Esophagus (tissue), 2 donors: Measurements from ENCODE around the gene SEC61A2. TPM values are rescaled to one million over a fixed set of nuclear protein-coding genes. Genes with fewer than 3 reads are reported as not detected.

Experiments used
- H3K27ac ChIP-seq, 2 donors: one replicate each; pipeline ENCODE4 v1.5.1; 2013; ENCODE audit warnings: low read depth in 2 of 2, mild to moderate bottlenecking in 2 of 2, inconsistent platforms in 1 of 2, low read length in 1 of 2, moderate library complexity in 1 of 2
- H3K27me3 ChIP-seq, 2 donors: one replicate each; pipeline ENCODE4 v1.6.1; 2013; ENCODE audit warnings: low read length in 2 of 2, control low read depth in 1 of 2, mild to moderate bottlenecking in 1 of 2; ENCODE audit not compliant: insufficient read depth in 2 of 2, control insufficient read depth in 1 of 2
- H3K36me3 ChIP-seq, 2 donors: one replicate each; pipeline ENCODE4 v1.6.1; 2013; ENCODE audit warnings: low read length in 1 of 2; ENCODE audit not compliant: control insufficient read depth in 2 of 2, insufficient read depth in 2 of 2
- H3K4me1 ChIP-seq, 2 donors: one replicate each; pipeline ENCODE4 v1.6.1; 2013; ENCODE audit warnings: low read length in 1 of 2; ENCODE audit not compliant: control insufficient read depth in 2 of 2, insufficient read depth in 2 of 2
- H3K4me3 ChIP-seq, 2 donors: one replicate each; pipeline ENCODE4 v1.5.1; 2013; ENCODE audit warnings: low read length in 2 of 2, mild to moderate bottlenecking in 2 of 2, low read depth in 1 of 2, moderate library complexity in 1 of 2
- H3K9me3 ChIP-seq, 2 donors: one replicate each; pipeline ENCODE4 v1.6.1; 2013; ENCODE audit warnings: mild to moderate bottlenecking in 2 of 2, low read depth in 1 of 2, low read length in 1 of 2, moderate library complexity in 1 of 2; ENCODE audit not compliant: control insufficient read depth in 2 of 2, insufficient read depth in 1 of 2
- WGBS, 2 donors: extraction: QIAGEN DNeasy Blood & Tissue Kit; methylation state at CpG; one replicate each; pipeline ENCODE4 v1.1.7; 2013; 5-methylcytosine and 5-hydroxymethylcytosine counted together
- polyA plus RNA-seq, 2 donors: library from polyadenylated mRNA; stranded (reverse); fragments of 200-250 nt; gene quantifications; one replicate each; pipeline ENCODE4 v1.2.3, GENCODE V29; 2013
- donor health status: healthy with polysubstance abuse.
- donor health status: Bipolar disorder and iron deficiency.

SEC61A2 gene
- polyA plus RNA-seq, 2 donors: 2.7 TPM

DNA sequence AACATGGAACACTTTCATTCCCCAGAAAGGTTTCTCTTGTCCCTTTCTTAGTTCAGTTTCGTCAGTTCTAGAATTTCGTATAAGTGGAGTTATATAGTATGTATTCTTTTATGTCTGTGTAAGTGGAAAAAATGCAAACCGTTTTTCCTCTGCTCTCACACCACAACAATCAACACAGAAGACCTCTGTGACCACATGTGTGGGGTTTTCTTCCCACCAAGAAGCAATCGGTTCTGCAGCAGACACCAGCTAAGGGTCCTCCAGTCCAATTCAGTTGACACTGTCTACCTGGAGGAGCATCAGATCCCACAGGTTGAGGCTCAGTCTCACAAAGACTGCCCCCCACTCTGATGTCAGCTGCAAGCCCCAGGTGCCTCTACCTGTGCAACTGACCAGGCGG lies 72.7 kb downstream of the SEC61A2 start:
- peaks cover 2 to 11% of the 10 kb centered on the region in 2 donors for H3K36me3 ChIP-seq
- 80% methylated on average over 5 of the region's 5 CpGs for WGBS, 2 donors

DNA sequence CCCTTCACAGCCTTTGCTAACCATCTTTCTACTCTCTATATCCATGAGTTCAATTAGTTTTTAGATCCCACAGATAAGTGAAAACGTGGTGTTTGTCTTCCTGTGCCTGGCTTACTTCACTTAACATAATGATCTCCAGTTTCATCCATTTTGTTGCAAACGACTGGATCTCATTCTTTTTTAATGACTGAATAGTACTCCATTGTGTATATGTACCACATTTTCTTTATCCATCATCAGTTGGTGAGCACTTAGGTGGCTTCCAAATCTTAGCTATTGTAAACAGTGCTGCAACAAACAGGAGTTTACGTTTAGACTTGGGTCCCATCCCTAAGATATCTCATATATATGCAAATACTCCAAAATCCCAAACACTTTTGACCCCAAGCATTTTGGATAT lies 75.6 kb downstream of the SEC61A2 start:
- H3K27me3 ChIP-seq: no peaks in the 10 kb centered on the region
- no peaks in the 10 kb centered on the region for H3K4me1 ChIP-seq
- WGBS, 2 donors: 88 to 93% methylated on average over 3 of the region's 3 CpGs
- peaks cover 4 to 11% of the 10 kb centered on the region in 2 donors for H3K36me3 ChIP-seq
- no peaks in the 10 kb centered on the region for H3K9me3 ChIP-seq
- H3K27ac ChIP-seq: no peak overlapping the region
- H3K4me3 ChIP-seq: no peak overlapping the region

More for the DNA sequence above, 72.7 kb downstream of the SEC61A2 start:
- H3K4me1 ChIP-seq: no peaks in the 10 kb centered on the region
- no peak overlapping the region for H3K4me3 ChIP-seq
- no peaks in the 10 kb centered on the region for H3K9me3 ChIP-seq
- H3K27ac ChIP-seq: no peak overlapping the region
- H3K27me3 ChIP-seq: no peaks in the 10 kb centered on the region

DNA sequence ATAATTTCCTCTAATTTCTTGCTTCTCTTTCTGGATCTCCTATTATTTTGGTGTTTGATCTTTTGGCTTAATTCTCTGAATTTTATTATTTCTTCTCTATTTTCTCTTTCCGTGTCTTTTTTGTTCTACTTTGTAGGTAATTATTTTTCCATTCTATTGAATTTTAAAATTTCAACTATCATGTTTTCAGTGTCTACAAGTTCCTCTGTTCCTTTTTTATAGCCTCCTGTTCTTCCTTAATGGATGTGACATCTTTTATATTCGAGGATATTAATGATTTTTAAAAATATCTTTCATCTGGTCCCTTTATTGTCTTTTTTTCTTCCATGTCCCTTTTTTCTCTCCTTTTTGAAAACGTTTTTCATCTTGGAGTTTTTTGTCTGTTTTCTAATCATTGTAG lies 77.6 kb downstream of the SEC61A2 start:
- no peaks in the 10 kb centered on the region for H3K9me3 ChIP-seq
- H3K4me3 ChIP-seq: no peak overlapping the region
- no peaks in the 10 kb centered on the region for H3K27me3 ChIP-seq
- no peak overlapping the region for H3K27ac ChIP-seq
- no peaks in the 10 kb centered on the region for H3K4me1 ChIP-seq
- peaks cover 4 to 7% of the 10 kb centered on the region in 2 donors for H3K36me3 ChIP-seq
- 79 to 86% methylated on average over 3 of the region's 3 CpGs for WGBS, 2 donors

DNA sequence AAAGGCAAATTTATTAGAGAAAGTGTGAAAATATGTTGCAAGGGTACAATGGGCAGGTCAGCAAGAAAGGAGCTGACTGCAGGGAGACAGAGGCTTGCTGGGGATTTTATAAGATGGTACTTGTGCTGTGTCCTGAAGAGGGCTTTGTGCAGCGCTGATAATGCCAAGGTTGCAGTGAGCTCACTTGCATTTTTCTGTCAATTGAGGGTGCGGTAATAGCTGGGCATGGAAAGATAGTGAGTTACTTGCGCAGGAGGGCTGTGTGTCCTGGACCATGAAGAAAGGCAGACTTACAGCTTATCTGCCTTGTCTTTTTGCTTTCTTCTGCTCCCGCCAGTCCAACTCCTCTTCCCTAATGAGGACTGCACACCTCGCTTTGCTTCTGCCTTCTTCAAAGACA lies 79.0 kb downstream of the SEC61A2 start:
- Histone ChIP-seq H3K27ac (no peak overlapping the region), H3K36me3 (peaks cover 2 to 3% of the 10 kb centered on the region in 2 donors), H3K4me3 (no peak overlapping the region), H3K4me1 (no peaks in the 10 kb centered on the region), H3K9me3 (no peaks in the 10 kb centered on the region), H3K27me3 (no peaks in the 10 kb centered on the region)
- WGBS, 2 donors: 97 to 98% methylated on average over 5 of the region's 5 CpGs

DNA sequence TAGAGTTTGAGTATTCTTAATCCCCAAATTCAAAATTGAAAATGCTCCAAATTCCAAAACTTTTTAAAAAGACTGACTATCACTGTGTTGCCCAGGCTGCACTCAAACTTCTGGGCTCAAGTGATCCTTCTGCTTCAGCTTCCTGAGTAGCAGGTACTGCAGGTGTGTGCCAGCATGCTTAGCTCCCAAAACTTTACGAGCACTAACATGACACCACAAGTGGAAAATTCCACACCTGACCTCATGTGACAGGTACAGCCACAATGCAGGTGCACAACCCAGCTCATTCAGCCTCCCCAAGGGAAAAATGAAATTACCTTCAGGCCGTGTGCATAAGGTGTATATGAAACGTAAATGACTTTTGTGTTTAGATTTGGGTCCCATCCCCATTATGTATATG lies 83.0 kb downstream of the SEC61A2 start:
- H3K4me3 ChIP-seq: no peak overlapping the region
- peak overlapping the region in 1 of 2 donors; percentile 4 for H3K27ac ChIP-seq
- no peaks in the 10 kb centered on the region for H3K9me3 ChIP-seq
- no peaks in the 10 kb centered on the region for H3K27me3 ChIP-seq
- H3K4me1 ChIP-seq: no peaks in the 10 kb centered on the region
- peaks cover 2 to 5% of the 10 kb centered on the region in 2 donors for H3K36me3 ChIP-seq
- WGBS, 2 donors: 57 to 78% methylated on average over 3 of the region's 3 CpGs

DNA sequence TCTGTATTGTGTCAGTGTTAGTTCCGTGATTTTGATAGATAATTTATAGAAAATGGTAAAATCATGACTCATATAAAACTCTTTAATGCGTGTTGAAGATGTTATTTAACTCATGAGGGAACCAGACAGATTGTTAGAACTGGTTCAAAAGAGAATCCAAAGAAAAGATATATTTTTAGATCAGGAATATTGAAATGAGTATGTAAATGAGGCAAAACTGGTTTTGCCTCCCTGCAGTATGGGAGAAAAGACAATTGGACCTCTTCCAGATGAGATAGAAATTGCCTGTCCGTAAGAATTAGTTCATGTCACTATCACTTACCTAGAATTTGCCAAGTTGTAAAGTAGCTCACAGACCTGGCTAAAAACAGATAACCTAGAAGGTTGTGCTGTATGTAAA lies 84.1 kb downstream of the SEC61A2 start:
- Histone ChIP-seq H3K27ac (no peak overlapping the region), H3K4me3 (no peak overlapping the region), H3K4me1 (no peaks in the 10 kb centered on the region), H3K36me3 (peaks cover 5 to 8% of the 10 kb centered on the region in 2 donors), H3K27me3 (no peaks in the 10 kb centered on the region), H3K9me3 (no peaks in the 10 kb centered on the region)
- 49 to 57% methylated on average over 3 of the region's 3 CpGs for WGBS, 2 donors

DNA sequence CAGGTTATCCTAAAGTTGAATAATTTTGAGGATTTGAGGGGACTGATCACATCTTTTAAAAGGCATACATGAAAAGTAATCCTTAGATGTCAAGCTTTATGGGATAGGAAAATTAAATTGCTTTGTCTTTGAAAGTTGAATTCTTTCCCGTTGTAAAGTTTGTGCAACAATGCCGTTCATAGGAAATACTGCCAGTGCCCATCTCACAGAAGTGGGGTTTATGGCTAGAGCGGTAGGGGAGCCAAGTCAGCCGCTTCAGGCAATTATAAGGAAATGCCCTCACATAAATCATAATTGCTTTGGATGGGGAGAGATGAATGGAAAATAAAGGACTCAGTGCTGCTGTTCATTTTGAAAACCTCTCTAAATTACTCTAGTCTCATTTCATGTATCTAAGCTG lies 84.6 kb downstream of the SEC61A2 start:
- Histone ChIP-seq H3K4me1 (no peaks in the 10 kb centered on the region), H3K27me3 (no peaks in the 10 kb centered on the region), H3K9me3 (no peaks in the 10 kb centered on the region), H3K36me3 (peaks cover 8 to 9% of the 10 kb centered on the region in 2 donors), H3K4me3 (no peak overlapping the region), H3K27ac (no peak overlapping the region)
- 54 to 56% methylated on average over 4 of the region's 4 CpGs for WGBS, 2 donors

DNA sequence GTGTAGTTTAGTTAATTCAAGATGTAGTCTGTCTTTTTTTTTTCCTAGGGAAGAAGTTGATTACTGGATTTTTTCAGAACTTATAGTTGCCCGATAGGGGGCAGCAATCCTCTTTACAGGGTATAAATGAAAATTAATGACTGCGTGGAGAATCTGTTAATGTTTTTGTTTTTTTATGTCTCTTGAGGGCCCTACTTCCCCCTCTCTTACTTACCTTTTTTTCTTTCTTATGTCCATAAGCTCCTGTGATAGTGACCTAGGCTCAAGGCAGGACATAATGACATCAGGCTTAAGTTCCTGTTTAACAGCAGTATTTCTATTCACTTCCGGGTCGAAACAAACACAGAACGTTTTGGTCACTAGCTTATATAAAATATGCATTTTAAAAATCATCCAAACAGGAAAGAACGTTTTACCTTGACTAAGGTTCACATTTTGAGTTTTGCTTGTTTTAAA lies 85.3 kb downstream of the SEC61A2 start:
- Histone ChIP-seq H3K27ac (peak overlapping the region in 1 of 2 donors; percentile 36), H3K36me3 (peaks cover 7 to 8% of the 10 kb centered on the region in 2 donors), H3K9me3 (no peaks in the 10 kb centered on the region), H3K4me3 (no peak overlapping the region), H3K27me3 (no peaks in the 10 kb centered on the region), H3K4me1 (no peaks in the 10 kb centered on the region)
- 23 to 26% methylated on average over 6 of the region's 6 CpGs for WGBS, 2 donors

Other genes with a start within 250 kb of the SEC61A2 start
- 1 to 10 TPM; 7.7 to 9.3 TPM for gene UPF2, start 86.9 kb upstream of the SEC61A2 start, polyA plus RNA-seq
- gene DHTKD1, start 60.7 kb upstream of the SEC61A2 start, polyA plus RNA-seq: 1 to 10 TPM; 6.3 to 6.6 TPM
- 10 to 100 TPM; 26.8 to 49.2 TPM for gene NUDT5, start 66.2 kb downstream of the SEC61A2 start, polyA plus RNA-seq
- 10 to 100 TPM; 24.1 to 52.6 TPM for gene CDC123, start 66.5 kb downstream of the SEC61A2 start, polyA plus RNA-seq
- 1 to 10 TPM; 5.4 to 5.6 TPM for gene CAMK1D, start 219.9 kb downstream of the SEC61A2 start, polyA plus RNA-seq